ENCODE data around the gene ADK. TPM values are rescaled to one million over a fixed set of nuclear protein-coding genes. Genes with fewer than 3 reads are reported as not detected.

The ADK gene
- total RNA-seq, 1 experiment from 2014 or later: 26.8 TPM

GRCh38 chr10:74433595-74433956, 282.6 kb downstream of the ADK start:
- no peak overlapping the region for H2BK5ac ChIP-seq (ENCODE audit: insufficient read length, low read length)
- H2BK120ac ChIP-seq (ENCODE audit: low read depth, low read length, poor library complexity, severe bottlenecking): no peak overlapping the region
- H3K23me2 ChIP-seq (ENCODE audit: insufficient read length, low read depth, low read length, poor library complexity, severe bottlenecking): no peaks in the 10 kb centered on the region
- H3K9me3 ChIP-seq (ENCODE audit: control insufficient read depth, low read depth, low read length): no peaks in the 10 kb centered on the region
- no peaks in the 10 kb centered on the region for H3K9me3 Mint-ChIP-seq
- H4K8ac ChIP-seq (replicated peaks; ENCODE audit: insufficient read length, low read depth, low read length): no peak overlapping the region
- H3K14ac ChIP-seq (ENCODE audit: insufficient read depth, low read length): no peak overlapping the region
- H4K91ac ChIP-seq (ENCODE audit: insufficient read length, low read depth, low read length): no peak overlapping the region
- H3K4me1 ChIP-seq (ENCODE audit: insufficient read depth, low read length): no peaks in the 10 kb centered on the region
- TF ChIP-seq CTCF (conservative IDR thresholded peaks at IDR 0.05): no peak
- no peak overlapping the region for H3T11ph ChIP-seq (ENCODE audit: low read length)
- H3K9ac ChIP-seq (ENCODE audit: extremely low read depth, insufficient read length, low read length): no peak overlapping the region
- no CpG with 5 or more reads among the region's 1 CpG for WGBS (ENCODE audit: extremely low coverage, insufficient read length, low lambda C conversion rate)
- H3K27ac Mint-ChIP-seq: peak overlapping the region in 1 of 3 experiments; percentile 26; a peak in 1 of 7 replicates
- H3K4me1 Mint-ChIP-seq: peaks cover 10 to 11% of the 10 kb centered on the region in 2 experiments
- no peak overlapping the region for H2BK15ac ChIP-seq (ENCODE audit: low read depth, low read length)
- no peaks in the 10 kb centered on the region for H3K79me2 ChIP-seq (ENCODE audit: insufficient read depth, low read length)
- no peaks in the 10 kb centered on the region for H4K20me1 ChIP-seq (ENCODE audit: control insufficient read depth, insufficient read depth, insufficient read length)
- no peak overlapping the region for H2BK20ac ChIP-seq (ENCODE audit: low read depth, low read length, poor library complexity, severe bottlenecking)
- no peak overlapping the region for H4K5ac ChIP-seq (ENCODE audit: insufficient read length, low read depth, low read length)
- no peaks in the 10 kb centered on the region for H3K27me3 Mint-ChIP-seq (ENCODE audit: low read depth)
- H3K79me1 ChIP-seq (ENCODE audit: insufficient read depth, low read depth, low read length, poor library complexity, severe bottlenecking): no peaks in the 10 kb centered on the region
- H3K23ac ChIP-seq (ENCODE audit: insufficient read length, low read depth, low read length): no peak overlapping the region
- H3K18ac ChIP-seq (ENCODE audit: insufficient read length, low read depth, low read length): no peak overlapping the region
- no peak for DNase-seq
- H3K27me3 ChIP-seq (ENCODE audit: insufficient read depth, low read length): no peaks in the 10 kb centered on the region
- H3K36me3 Mint-ChIP-seq (ENCODE audit: insufficient read depth in 1 of 3, low read depth in 3 of 3): no peaks in the 10 kb centered on the region
- H2AK5ac ChIP-seq (ENCODE audit: insufficient read length, low read length): no peak overlapping the region
- H3K4ac ChIP-seq (ENCODE audit: low read depth, low read length): no peak overlapping the region
- no peak overlapping the region for H3K27ac ChIP-seq (ENCODE audit: insufficient read length, low read depth, low read length)
- H2AFZ ChIP-seq (ENCODE audit: low read length): no peak overlapping the region
- H3K4me3 Mint-ChIP-seq: no peak overlapping the region
- H3K56ac ChIP-seq (ENCODE audit: insufficient read length, low read depth, low read length): no peak overlapping the region
- H3K4me2 ChIP-seq (ENCODE audit: insufficient read depth, insufficient read length, low read length): no peak overlapping the region
- no peak overlapping the region for H2BK12ac ChIP-seq (ENCODE audit: insufficient read length, low read depth, low read length)
